Astrocyte (in vitro differentiated cells and primary cell): ENCODE measurements around the gene RABGGTA.

Experiments
- CTCF ChIP-seq: IDR thresholded peaks from 2 replicates; pipeline ENCODE4 v1.5.1; 2011; ENCODE audit warnings: low read depth, mild to moderate bottlenecking, inconsistent platforms, low read length, moderate library complexity; ENCODE audit not compliant: insufficient read depth
- EZH2 ChIP-seq: IDR thresholded peaks from 2 replicates; pipeline ENCODE4 v1.6.1; 2012; ENCODE audit warnings: mild to moderate bottlenecking, low read length, inconsistent platforms; ENCODE audit not compliant: insufficient read depth

- TF ChIP-seq CTCF: no peak
- no peak for TF ChIP-seq EZH2
Observed at GRCh38 chr14:24232645-24233537, 38.5 kb downstream of the RABGGTA start, which contains the start of gene GMPR2.
